Stimulated activated CD4-positive, alpha-beta T cell treated with anti-CD3 and anti-CD28 coated beads, Interleukin-4, amount 100 ng/mL, for 4 hours (primary cell): ENCODE data around the gene PCSK2.

Experiments
- DNase-seq, 2 experiments: peaks; one replicate each; pipeline ENCODE4 v3.0.0-alpha.2; 2020

Gene PCSK2

GRCh38 chr20:17490501-17490900 lies 263.7 kb downstream of the PCSK2 start:
- no peak for DNase-seq

- DNase-seq = no peak
These were observed 264.2 kb downstream of the PCSK2 start for GRCh38 chr20:17491041-17491440.

- no peak for DNase-seq
These were observed 264.6 kb downstream of the PCSK2 start for GRCh38 chr20:17491488-17491887.

- DNase-seq = no peak
These were observed 266.3 kb downstream of the PCSK2 start for GRCh38 chr20:17493173-17493572.

- no peak for DNase-seq
These were observed 267.4 kb downstream of the PCSK2 start for GRCh38 chr20:17494201-17494600.

GRCh38 chr20:17495826-17496225 lies 269.0 kb downstream of the PCSK2 start:
- no peak for DNase-seq

GRCh38 chr20:17497821-17498580 lies 271.2 kb downstream of the PCSK2 start:
- DNase-seq = no peak

GRCh38 chr20:17498641-17499040 lies 271.8 kb downstream of the PCSK2 start:
- DNase-seq = no peak

- DNase-seq = no peak
These were observed 272.2 kb downstream of the PCSK2 start for GRCh38 chr20:17499041-17499440.

- no peak for DNase-seq
These were observed 273.4 kb downstream of the PCSK2 start for GRCh38 chr20:17500271-17500670.

GRCh38 chr20:17500826-17501225 lies 274.0 kb downstream of the PCSK2 start:
- no peak for DNase-seq

- no peak for DNase-seq
These were observed 274.9 kb downstream of the PCSK2 start for GRCh38 chr20:17501701-17502100.

- no peak for DNase-seq
These were observed 275.3 kb downstream of the PCSK2 start for GRCh38 chr20:17502105-17502504.

GRCh38 chr20:17503301-17504065 lies 276.6 kb downstream of the PCSK2 start:
- no peak for DNase-seq

GRCh38 chr20:17504066-17504897 lies 277.4 kb downstream of the PCSK2 start:
- no peak for DNase-seq

GRCh38 chr20:17504898-17505635 lies 278.2 kb downstream of the PCSK2 start:
- DNase-seq = peak; percentile 14

GRCh38 chr20:17505636-17506517 lies 279.0 kb downstream of the PCSK2 start:
- DNase-seq = peak; percentile 24 to 71

GRCh38 chr20:17507032-17507431 lies 280.2 kb downstream of the PCSK2 start:
- DNase-seq = no peak

- DNase-seq = no peak
These were observed 280.7 kb downstream of the PCSK2 start for GRCh38 chr20:17507531-17507930.

GRCh38 chr20:17508756-17509155 lies 281.9 kb downstream of the PCSK2 start:
- no peak for DNase-seq

- DNase-seq = no peak
These were observed 283.7 kb downstream of the PCSK2 start for GRCh38 chr20:17510548-17510947.

- DNase-seq = no peak
These were observed 284.6 kb downstream of the PCSK2 start for GRCh38 chr20:17511401-17511800.
